HFFc6 (cell line): ENCODE measurements around the gene MYLK2. TPM values are rescaled to one million over a fixed set of nuclear protein-coding genes. Genes with fewer than 3 reads are reported as not detected.

ENCODE experiments used
- DNase-seq: peaks from one replicate; pipeline ENCODE4 v3.0.0-alpha.2; 2018
- H3K27ac Mint-ChIP-seq: 2 replicates; pipeline ENCODE4 v1.8.0; 2020; ENCODE audit warnings: mild to moderate bottlenecking, mixed read lengths
- H3K27me3 Mint-ChIP-seq: 2 replicates; pipeline ENCODE4 v1.8.0; 2021; ENCODE audit warnings: mild to moderate bottlenecking, moderate library complexity, mixed read lengths; ENCODE audit not compliant: insufficient read depth
- H3K36me3 Mint-ChIP-seq: 2 replicates; pipeline ENCODE4 v1.8.0; 2021; ENCODE audit warnings: low read depth, mixed read lengths
- H3K4me1 Mint-ChIP-seq: 2 replicates; pipeline ENCODE4 v1.8.0; 2020; ENCODE audit warnings: low read depth, mixed read lengths
- H3K4me3 Mint-ChIP-seq: 2 replicates; pipeline ENCODE4 v1.8.0; 2020; ENCODE audit warnings: mild to moderate bottlenecking, moderate library complexity, mixed read lengths
- H3K9me3 Mint-ChIP-seq: 2 replicates; pipeline ENCODE4 v1.8.0; 2020; ENCODE audit warnings: mild to moderate bottlenecking, mixed read lengths
- total RNA-seq, 6 experiments: library from RNA; stranded (reverse); fragmentation: NEBNext Ultra II Directional; extraction: Animal tissue kit (Norgen Biotek cat#: 25700); gene quantifications; 2 replicates in 1 of 6; 3 replicates in 5 of 6; pipeline ENCODE4 v1.2.3, GENCODE V29; 2021
- TF ChIP-seq, protein P1 (sequence below): fragments of 200-600 bp; sonication (generic); IDR thresholded peaks from 2 replicates; pipeline ENCODE4 v1.5.0; 2021; ENCODE audit warnings: antibody characterized with exemption, mild to moderate bottlenecking

The MYLK2 gene
- total RNA-seq, 6 experiments from 2014 or later, result 0.07 to 0.30 (median 0.16) TPM

DNA sequence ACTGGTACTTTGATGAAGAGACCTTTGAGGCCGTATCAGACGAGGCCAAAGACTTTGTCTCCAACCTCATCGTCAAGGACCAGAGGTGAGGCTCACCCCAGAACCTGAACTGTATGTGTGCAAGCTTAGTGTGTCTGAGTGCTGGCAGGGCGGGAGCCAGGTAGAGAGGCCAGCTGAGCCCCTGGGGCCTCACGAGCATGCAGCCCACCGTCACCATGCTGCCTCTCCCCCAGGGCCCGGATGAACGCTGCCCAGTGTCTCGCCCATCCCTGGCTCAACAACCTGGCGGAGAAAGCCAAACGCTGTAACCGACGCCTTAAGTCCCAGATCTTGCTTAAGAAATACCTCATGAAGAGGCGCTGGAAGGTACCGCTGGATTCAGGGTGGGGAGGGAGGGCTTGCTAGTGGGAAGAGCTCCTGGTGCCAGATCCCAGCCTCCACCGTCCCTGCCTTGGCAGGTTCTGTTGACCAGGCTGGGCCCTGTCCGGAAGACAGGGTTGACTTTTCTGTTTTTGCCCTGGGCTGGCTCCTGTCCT is 12.7 kb downstream of the MYLK2 start:
- Mint-ChIP-seq H3K36me3 (no peaks in the 10 kb centered on the region), H3K4me1 (no peaks in the 10 kb centered on the region), H3K27me3 (peaks cover 5% of the 10 kb centered on the region), H3K27ac (no peak overlapping the region), H3K4me3 (no peak overlapping the region), H3K9me3 (no peaks in the 10 kb centered on the region)
- DNase-seq, result no peak
- TF ChIP-seq, protein P1, sequence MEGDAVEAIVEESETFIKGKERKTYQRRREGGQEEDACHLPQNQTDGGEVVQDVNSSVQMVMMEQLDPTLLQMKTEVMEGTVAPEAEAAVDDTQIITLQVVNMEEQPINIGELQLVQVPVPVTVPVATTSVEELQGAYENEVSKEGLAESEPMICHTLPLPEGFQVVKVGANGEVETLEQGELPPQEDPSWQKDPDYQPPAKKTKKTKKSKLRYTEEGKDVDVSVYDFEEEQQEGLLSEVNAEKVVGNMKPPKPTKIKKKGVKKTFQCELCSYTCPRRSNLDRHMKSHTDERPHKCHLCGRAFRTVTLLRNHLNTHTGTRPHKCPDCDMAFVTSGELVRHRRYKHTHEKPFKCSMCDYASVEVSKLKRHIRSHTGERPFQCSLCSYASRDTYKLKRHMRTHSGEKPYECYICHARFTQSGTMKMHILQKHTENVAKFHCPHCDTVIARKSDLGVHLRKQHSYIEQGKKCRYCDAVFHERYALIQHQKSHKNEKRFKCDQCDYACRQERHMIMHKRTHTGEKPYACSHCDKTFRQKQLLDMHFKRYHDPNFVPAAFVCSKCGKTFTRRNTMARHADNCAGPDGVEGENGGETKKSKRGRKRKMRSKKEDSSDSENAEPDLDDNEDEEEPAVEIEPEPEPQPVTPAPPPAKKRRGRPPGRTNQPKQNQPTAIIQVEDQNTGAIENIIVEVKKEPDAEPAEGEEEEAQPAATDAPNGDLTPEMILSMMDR, result no peak

DNA sequence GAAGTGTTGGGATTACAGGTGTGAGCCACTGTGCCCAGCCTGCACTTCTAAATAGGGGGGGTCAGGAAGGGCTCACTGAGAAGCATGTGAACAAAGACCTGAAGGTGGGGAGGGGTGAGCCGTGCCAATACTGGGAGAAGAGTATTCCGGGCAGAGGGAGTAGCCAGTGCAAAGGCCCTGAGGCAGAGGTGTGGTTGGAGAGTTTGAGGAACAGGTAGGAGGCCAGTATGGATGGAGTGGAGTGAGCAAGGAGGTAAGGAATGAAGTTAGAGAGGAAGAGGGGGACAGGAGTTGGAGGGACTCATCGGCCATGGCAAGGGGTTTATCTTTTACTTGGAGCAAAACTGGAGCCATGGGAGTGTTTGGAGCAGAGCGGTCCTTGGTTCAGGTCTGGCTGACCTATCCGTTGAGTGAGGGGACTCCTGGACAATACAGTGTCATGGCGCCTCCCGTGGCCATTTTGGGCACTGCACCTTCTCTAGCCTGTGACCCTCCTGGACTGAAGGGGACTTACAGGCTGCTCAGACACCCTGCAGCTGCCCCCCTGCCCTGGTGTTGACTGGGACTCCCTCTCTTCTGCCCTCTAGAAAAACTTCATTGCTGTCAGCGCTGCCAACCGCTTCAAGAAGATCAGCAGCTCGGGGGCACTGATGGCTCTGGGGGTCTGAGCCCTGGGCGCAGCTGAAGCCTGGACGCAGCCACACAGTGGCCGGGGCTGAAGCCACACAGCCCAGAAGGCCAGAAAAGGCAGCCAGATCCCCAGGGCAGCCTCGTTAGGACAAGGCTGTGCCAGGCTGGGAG is 14.2 kb downstream of the MYLK2 start:
- peaks cover 5% of the 10 kb centered on the region for H3K27me3 Mint-ChIP-seq
- no peaks in the 10 kb centered on the region for H3K36me3 Mint-ChIP-seq
- no peak overlapping the region for H3K27ac Mint-ChIP-seq
- H3K4me1 Mint-ChIP-seq, result no peaks in the 10 kb centered on the region
- H3K4me3 Mint-ChIP-seq, result no peak overlapping the region
- DNase-seq, result no peak
- no peaks in the 10 kb centered on the region for H3K9me3 Mint-ChIP-seq
- TF ChIP-seq, protein P1, result peak; percentile 92

DNA sequence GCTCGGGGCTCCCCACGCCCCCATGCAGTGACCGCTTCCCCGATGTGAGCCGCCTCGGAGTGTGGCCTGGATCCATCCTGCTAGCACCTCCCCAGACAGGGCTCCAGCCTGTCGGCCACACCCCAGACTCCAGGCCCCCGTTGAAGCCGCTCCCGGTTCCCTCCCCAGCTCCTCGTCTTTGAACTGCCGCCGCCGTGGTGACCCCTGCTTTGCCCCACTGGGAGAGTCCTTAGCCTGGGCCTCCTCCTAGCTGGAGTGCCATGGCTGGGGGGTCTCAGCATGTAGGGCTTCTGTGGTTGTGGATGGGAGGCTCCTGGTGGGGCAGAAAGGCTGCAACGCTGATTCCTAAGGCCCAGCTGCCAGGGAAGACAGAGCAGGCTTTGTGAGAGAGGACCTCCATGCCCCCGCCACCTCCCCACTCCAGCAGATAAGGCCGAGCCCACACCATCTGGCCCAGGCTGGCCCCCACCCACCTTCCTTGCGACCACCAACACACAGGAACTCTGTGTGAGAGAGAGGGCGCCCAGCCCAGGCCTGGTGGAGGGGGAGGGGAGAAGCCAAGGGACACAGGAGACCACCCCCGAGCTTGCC is 14.9 kb downstream of the MYLK2 start:
- Mint-ChIP-seq H3K4me3 (no peak overlapping the region), H3K4me1 (no peaks in the 10 kb centered on the region), H3K36me3 (no peaks in the 10 kb centered on the region), H3K9me3 (no peaks in the 10 kb centered on the region), H3K27ac (no peak overlapping the region), H3K27me3 (no peaks in the 10 kb centered on the region; the same call in 1 of the 2 replicates)
- TF ChIP-seq, protein P1, result no peak
- DNase-seq, result no peak

DNA sequence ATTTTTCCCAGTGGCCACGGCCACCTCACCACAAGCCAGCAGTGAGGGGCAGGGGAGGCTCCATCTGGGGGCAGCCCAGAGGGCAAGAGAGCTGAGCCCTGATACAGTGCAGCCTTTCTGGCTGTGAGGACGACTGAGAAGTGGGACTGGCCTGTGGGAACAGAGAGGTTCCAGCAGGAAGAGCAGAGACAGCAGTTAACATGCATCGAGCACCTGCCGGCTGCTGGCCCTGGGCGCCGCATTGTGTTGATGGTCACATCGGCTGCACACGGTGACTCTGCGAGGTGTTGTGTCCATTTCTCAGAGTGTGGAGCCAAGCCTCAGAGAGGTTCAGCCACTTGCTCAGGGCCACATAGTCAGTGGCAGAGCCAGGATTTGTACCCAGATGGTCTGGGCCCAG is 16.4 kb downstream of the MYLK2 start:
- H3K4me3 Mint-ChIP-seq, result no peak overlapping the region
- no peaks in the 10 kb centered on the region for H3K36me3 Mint-ChIP-seq
- TF ChIP-seq, protein P1, result no peak
- no peaks in the 10 kb centered on the region; the same call in 1 of the 2 replicates for H3K27me3 Mint-ChIP-seq
- H3K4me1 Mint-ChIP-seq, result peaks cover 2% of the 10 kb centered on the region; the same call in 1 of the 2 replicates
- no peaks in the 10 kb centered on the region for H3K9me3 Mint-ChIP-seq
- no peak for DNase-seq
- H3K27ac Mint-ChIP-seq, result no peak overlapping the region

DNA sequence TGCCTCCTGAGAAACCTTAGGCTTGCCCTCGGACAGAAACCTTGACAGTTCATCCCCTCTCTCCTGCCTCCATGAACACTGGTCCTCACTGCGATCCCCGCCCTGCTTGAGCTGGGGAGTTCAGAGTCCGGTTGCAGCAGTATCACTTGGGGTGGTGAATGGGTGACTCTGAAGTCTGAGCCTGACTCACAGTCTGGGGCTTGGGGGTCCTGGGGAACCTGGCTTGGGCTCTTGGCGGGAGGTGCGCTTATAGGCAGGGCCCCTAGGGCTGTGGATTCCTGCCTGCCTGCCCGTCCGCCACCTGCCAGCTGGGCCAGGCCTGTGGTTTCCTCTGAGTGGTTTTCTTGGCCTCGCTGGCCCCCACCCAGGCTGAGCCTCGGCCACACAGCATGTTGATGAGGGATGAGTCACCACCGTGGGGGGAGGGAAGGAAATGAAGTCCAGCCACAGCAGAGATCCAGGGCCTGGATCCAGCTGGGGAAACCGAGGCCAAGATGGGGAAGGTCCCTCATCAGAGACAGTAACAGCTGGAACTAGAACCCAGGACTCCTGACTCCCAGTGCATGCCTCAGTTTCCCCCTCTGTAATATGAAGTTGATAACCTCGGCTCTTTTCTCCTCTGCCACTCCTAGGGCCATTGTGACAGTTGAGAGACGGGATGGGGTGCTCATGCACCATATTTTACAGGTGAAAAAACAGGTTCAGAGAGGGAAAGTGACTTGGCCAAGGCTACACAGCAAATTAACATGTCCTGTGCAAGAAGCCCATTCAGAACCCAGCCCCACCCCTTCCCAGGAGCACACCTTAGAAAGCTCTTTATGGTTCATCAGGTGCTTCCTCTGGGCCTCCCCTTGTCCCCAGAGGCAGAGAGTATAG is 17.1 kb downstream of the MYLK2 start:
- no peaks in the 10 kb centered on the region for H3K9me3 Mint-ChIP-seq
- H3K36me3 Mint-ChIP-seq, result no peaks in the 10 kb centered on the region
- TF ChIP-seq, protein P1, result no peak
- H3K4me3 Mint-ChIP-seq, result peak overlapping the region; percentile 62
- peaks cover 8% of the 10 kb centered on the region; the same call in 1 of the 2 replicates for H3K4me1 Mint-ChIP-seq
- peak overlapping the region; percentile 64 for H3K27ac Mint-ChIP-seq
- H3K27me3 Mint-ChIP-seq, result no peaks in the 10 kb centered on the region; the same call in 1 of the 2 replicates
- DNase-seq, result peak; percentile 86
